NT2/D1 (cell line): ENCODE results near the gene STAT1.

Experiments used
- DNase-seq: peaks from one replicate; pipeline ENCODE4 v3.0.0-alpha.2; 2011; ENCODE audit warnings: low read depth, low spot score
- H3K27me3 ChIP-seq: 2 replicates; pipeline ENCODE4 v1.6.0; 2011; ENCODE audit warnings: mild to moderate bottlenecking; ENCODE audit not compliant: insufficient read length, insufficient read depth
- H3K36me3 ChIP-seq: 2 replicates; pipeline ENCODE4 v1.6.1; 2011; ENCODE audit warnings: mild to moderate bottlenecking, low read length, mixed read lengths; ENCODE audit not compliant: insufficient read depth, insufficient read length
- H3K4me1 ChIP-seq: 2 replicates; pipeline ENCODE4 v1.5.1; 2011; ENCODE audit not compliant: insufficient read depth, insufficient read length
- H3K4me3 ChIP-seq: 2 replicates; pipeline ENCODE4 v1.5.1; 2011; ENCODE audit warnings: low read depth; ENCODE audit not compliant: insufficient read length
- H3K9ac ChIP-seq: 2 replicates; pipeline ENCODE4 v1.6.0; 2011; ENCODE audit warnings: low read depth; ENCODE audit not compliant: insufficient read length
- H3K9me3 ChIP-seq: 2 replicates; pipeline ENCODE4 v1.5.1; 2011; ENCODE audit warnings: mild to moderate bottlenecking, low read length; ENCODE audit not compliant: insufficient read depth
- SUZ12 ChIP-seq: IDR thresholded peaks from 2 replicates; pipeline ENCODE4 v1.6.1; 2011; ENCODE audit not compliant: insufficient read length, insufficient read depth; ENCODE audit errors: extremely low read depth
- YY1 ChIP-seq: IDR thresholded peaks from 2 replicates; pipeline ENCODE4 v1.6.1; 2011; ENCODE audit not compliant: insufficient read length, insufficient read depth
- ZNF274 ChIP-seq: IDR thresholded peaks from 2 replicates; pipeline ENCODE4 v1.6.1; 2011; ENCODE audit warnings: mild to moderate bottlenecking, low read depth, low read length

STAT1 gene

DNA sequence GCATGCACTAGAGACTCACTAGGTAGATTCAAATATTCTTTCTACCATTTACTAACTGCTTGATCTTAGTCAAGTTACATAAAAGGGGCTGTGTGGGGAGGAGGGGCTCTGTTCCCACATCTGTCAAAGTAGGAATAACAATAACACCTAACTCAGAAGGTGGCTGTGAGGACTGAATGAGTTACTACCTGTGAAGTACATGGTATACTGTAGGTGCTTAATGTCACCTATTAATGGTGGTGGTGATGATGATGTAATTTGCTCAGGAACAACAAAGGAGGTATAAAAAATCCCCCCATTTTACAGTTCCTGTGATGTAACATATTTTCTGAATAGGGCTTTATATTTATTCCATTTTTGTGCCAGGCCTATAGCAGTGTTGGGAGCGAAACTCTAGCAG, 40.7 kb downstream of the STAT1 start:
- H3K27me3 ChIP-seq: no peaks in the 10 kb centered on the region
- H3K4me1 ChIP-seq: no peaks in the 10 kb centered on the region
- H3K36me3 ChIP-seq: peaks cover 81% of the 10 kb centered on the region
- no peak for TF ChIP-seq ZNF274
- no peak for TF ChIP-seq YY1
- no peak for TF ChIP-seq SUZ12
- H3K4me3 ChIP-seq: no peak overlapping the region
- H3K9ac ChIP-seq: no peak overlapping the region
- peaks cover 4% of the 10 kb centered on the region; the same call in 1 of the 2 replicates for H3K9me3 ChIP-seq
- DNase-seq: no peak

- Histone ChIP-seq H3K4me1 (no peaks in the 10 kb centered on the region), H3K36me3 (peaks cover 78% of the 10 kb centered on the region), H3K9ac (no peak overlapping the region), H3K27me3 (no peaks in the 10 kb centered on the region), H3K9me3 (peaks cover 4% of the 10 kb centered on the region; the same call in 1 of the 2 replicates), H3K4me3 (no peak overlapping the region)
- TF ChIP-seq SUZ12 (no peak), ZNF274 (no peak), YY1 (no peak)
- no peak for DNase-seq
Observed at GRCh38 chr2:190972846-190973245, 41.1 kb downstream of the STAT1 start.

DNA sequence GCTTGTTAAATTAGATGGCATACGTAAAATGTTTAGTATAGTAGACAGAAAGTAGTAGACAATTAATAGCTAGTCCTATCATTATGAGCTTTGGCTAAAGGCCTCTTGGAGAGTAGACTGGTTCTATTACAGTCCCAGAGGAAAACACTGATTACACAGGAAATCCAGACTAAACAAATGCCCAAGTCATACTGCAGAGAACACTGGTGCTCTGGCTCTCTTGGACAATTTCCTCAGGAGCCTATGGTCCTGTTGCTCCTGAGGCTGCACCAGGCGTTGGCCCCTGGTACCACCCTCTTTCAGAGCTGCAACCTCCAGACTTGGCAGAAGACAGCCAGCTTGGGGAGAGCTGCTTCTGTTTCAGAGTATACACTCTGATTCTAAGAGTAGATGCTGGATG, 41.8 kb downstream of the STAT1 start:
- DNase-seq: no peak
- Histone ChIP-seq H3K9me3 (peaks cover 4% of the 10 kb centered on the region; the same call in 1 of the 2 replicates), H3K9ac (no peak overlapping the region), H3K4me3 (no peak overlapping the region), H3K36me3 (peaks cover 74% of the 10 kb centered on the region), H3K27me3 (no peaks in the 10 kb centered on the region), H3K4me1 (no peaks in the 10 kb centered on the region)
- TF ChIP-seq SUZ12 (no peak), YY1 (no peak), ZNF274 (no peak)

DNA sequence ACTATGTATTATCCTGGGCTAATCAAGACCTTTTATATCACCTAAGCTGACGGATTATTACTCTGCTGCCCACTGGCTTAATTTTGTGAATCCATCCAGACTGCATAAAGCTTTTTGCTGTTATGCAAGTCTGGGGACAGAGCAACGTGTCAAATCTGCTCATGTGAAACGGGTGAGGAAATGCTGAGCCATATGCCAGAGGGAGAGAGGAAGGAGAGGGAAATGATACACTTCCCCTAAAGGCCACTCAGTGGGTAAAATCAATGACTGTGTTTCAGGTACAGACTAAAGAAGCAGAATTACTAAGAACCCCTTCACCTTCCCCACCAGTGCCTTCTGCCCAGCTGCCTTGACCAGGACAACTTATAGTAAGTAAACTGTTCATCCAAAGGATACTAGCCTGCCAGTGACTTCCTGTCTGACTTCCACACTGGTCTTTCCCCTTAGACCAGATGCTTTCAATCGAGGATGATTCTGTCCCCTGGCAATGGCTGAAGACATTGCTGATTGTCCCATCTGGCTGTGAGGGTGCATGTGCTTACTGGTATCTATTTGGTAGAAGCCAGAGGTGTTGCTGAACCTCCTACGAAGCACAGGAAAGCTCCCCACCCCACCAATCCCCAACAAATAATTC, 43.0 kb downstream of the STAT1 start:
- H3K4me1 ChIP-seq: no peaks in the 10 kb centered on the region
- no peak overlapping the region for H3K4me3 ChIP-seq
- H3K9ac ChIP-seq: no peak overlapping the region
- no peaks in the 10 kb centered on the region for H3K27me3 ChIP-seq
- peaks cover 4% of the 10 kb centered on the region; the same call in 1 of the 2 replicates for H3K9me3 ChIP-seq
- TF ChIP-seq SUZ12 (no peak), YY1 (no peak), ZNF274 (no peak)
- no peak for DNase-seq
- H3K36me3 ChIP-seq: peaks cover 65% of the 10 kb centered on the region

- TF ChIP-seq ZNF274 (no peak), SUZ12 (no peak), YY1 (no peak)
- H3K36me3 ChIP-seq: peaks cover 64% of the 10 kb centered on the region
- no peak overlapping the region for H3K9ac ChIP-seq
- H3K4me3 ChIP-seq: no peak overlapping the region
- no peaks in the 10 kb centered on the region for H3K27me3 ChIP-seq
- DNase-seq: no peak
- no peaks in the 10 kb centered on the region for H3K4me1 ChIP-seq
- H3K9me3 ChIP-seq: peaks cover 4% of the 10 kb centered on the region; the same call in 1 of the 2 replicates
Observed at GRCh38 chr2:190970160-190970559, 43.8 kb downstream of the STAT1 start.

DNA sequence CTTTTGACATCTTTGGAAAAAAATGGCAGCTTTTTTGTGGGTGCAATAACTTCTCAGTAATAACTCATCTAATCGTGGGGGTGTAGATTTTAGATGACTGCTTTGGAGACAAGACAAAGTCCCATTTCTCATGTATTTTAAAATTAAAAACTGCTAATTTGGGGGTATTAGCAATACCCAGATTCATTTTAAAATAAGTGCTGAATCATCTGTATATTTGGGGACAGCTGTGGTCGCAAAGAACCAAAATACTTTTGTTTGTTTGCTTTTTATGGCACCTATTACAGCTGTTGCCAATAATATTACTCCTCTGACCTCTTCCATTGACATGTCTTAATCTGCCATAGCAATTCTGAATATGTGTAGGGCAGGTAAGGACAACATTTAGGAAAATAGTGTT, 45.4 kb downstream of the STAT1 start:
- no peak for DNase-seq
- peaks cover 4% of the 10 kb centered on the region; the same call in 1 of the 2 replicates for H3K9me3 ChIP-seq
- TF ChIP-seq YY1 (no peak), SUZ12 (no peak), ZNF274 (no peak)
- no peaks in the 10 kb centered on the region for H3K4me1 ChIP-seq
- no peaks in the 10 kb centered on the region for H3K27me3 ChIP-seq
- H3K36me3 ChIP-seq: peaks cover 58% of the 10 kb centered on the region
- no peak overlapping the region for H3K4me3 ChIP-seq
- H3K9ac ChIP-seq: no peak overlapping the region

DNA sequence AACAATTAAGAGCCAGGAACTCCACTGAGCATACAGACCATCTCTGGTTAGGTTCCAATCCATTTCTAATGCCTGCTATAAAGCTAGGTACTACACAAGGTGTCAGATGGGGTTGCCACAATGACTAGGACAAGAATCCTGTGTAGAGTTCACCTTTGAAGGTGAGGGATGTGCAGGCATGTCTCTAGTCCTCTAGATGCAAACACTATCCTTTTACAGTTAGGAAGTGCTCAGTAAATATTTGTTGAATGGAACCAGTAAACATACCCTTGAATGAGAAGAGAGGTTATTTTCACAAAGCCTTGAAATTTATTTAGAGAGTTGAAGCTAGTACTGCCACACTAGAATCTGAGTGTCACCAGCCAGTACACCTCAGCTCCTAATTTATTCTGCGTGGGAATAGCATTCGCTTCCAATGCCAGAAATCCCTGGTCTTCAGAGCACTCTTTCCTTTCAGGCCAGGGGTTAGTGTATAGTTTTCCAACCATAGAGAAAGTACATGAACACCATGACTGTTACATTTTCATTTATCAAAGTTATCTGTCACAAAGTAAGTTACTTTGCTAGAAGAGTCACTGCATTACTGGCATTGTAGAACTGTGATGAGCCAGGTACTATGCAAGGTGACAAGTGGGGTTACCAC, 48.3 kb downstream of the STAT1 start:
- H3K36me3 ChIP-seq: peaks cover 47% of the 10 kb centered on the region

More for the DNA sequence above, 48.3 kb downstream of the STAT1 start:
- Histone ChIP-seq H3K27me3 (no peaks in the 10 kb centered on the region), H3K4me1 (no peaks in the 10 kb centered on the region), H3K4me3 (no peak overlapping the region), H3K9ac (no peak overlapping the region), H3K9me3 (no peaks in the 10 kb centered on the region)
- no peak for DNase-seq
- TF ChIP-seq SUZ12: no peak
- TF ChIP-seq YY1: no peak
- TF ChIP-seq ZNF274: no peak
